HCT116 (cell line): ENCODE measurements around the gene GJD2. TPM values are rescaled to one million over a fixed set of nuclear protein-coding genes. Genes with fewer than 3 reads are reported as not detected.

Source experiments
- ATAC-seq: fragments of 200-7000 bp; cut with Tn5 transposase; 2 replicates; pipeline ENCODE4 v1.9.1; 2020; ENCODE audit warnings: mild to moderate bottlenecking, moderate library complexity
- BruUV-seq: library from RNA; stranded (reverse); fragments of 400-500 nt; replicated peaks from 2 replicates; lab custom pipeline; 2021; lab: Mats Ljungman, UMichigan
- CTCF ChIA-PET: fragments of 300-600 bp; sonication (Branson Sonifier 250); formaldehyde crosslinking; loops from one replicate; lab custom pipeline; 2021; ENCODE audit warnings: antibody characterized with exemption; lab: Charles Lee
- POLR2A ChIA-PET: fragments of 300-600, 350-600 bp; sonication (Branson Sonifier 250); formaldehyde crosslinking; loops from one replicate; lab custom pipeline; 2021; ENCODE audit warnings: antibody characterized with exemption; lab: Charles Lee
- RAD21 ChIA-PET, 2 experiments: fragments of 300-600 bp; sonication (Branson Sonifier 250); formaldehyde crosslinking; loops; one replicate each; lab custom pipeline; 2023; ENCODE audit warnings: low total read pairs in 2 of 2; ENCODE audit not compliant: uncharacterized antibody in 2 of 2, unreplicated experiment in 2 of 2, low non-redundant PET in 1 of 2; lab: Charles Lee
- DNase-seq: peaks from one replicate; pipeline ENCODE4 v3.0.0-alpha.2; 2010; ENCODE audit warnings: low read depth, low spot score
- H2AFZ ChIP-seq: fragments of 200-600 bp; shearing (Covaris generic), sonication (generic); 2 replicates; pipeline ENCODE4 v1.6.1; 2017; ENCODE audit warnings: low read depth, mixed run types, mixed read lengths, antibody characterized with exemption, low read length; ENCODE audit not compliant: poor library complexity, severe bottlenecking
- H3K27ac ChIP-seq: 2 replicates; pipeline ENCODE4 v1.5.1; 2012; ENCODE audit warnings: low read depth, low read length
- H3K27me3 ChIP-seq: fragments of 200-600 bp; sonication (generic); 2 replicates; pipeline ENCODE4 v1.6.1; 2016; ENCODE audit warnings: mixed run types, low read length, mixed read lengths; ENCODE audit not compliant: insufficient read depth
- H3K36me3 ChIP-seq, 2 experiments: fragments of 200-500 bp in 1 of 2; fragments of 200-600 bp in 1 of 2; sonication (Bioruptor generic) in 1 of 2; sonication (generic) in 1 of 2; 2 replicates each; pipeline versions ENCODE4 v1.5.1 to v1.6.1; 2014 to 2016; ENCODE audit warnings: low read length in 2 of 2, inconsistent platforms in 1 of 2, mixed read lengths in 1 of 2, mixed run types in 1 of 2; ENCODE audit not compliant: insufficient read depth in 2 of 2, control insufficient read depth in 1 of 2
- H3K4me1 ChIP-seq, 2 experiments: fragments of 200-600 bp in 1 of 2; sonication (generic) in 1 of 2; 2 replicates each; pipeline versions ENCODE4 v1.5.1 to v1.6.1; 2012 to 2017; ENCODE audit warnings: low read length in 2 of 2, inconsistent platforms in 1 of 2, mild to moderate bottlenecking in 1 of 2, mixed read lengths in 1 of 2, mixed run types in 1 of 2, moderate library complexity in 1 of 2; ENCODE audit not compliant: insufficient read depth in 2 of 2, control insufficient read depth in 1 of 2
- H3K4me2 ChIP-seq: fragments of 200-600 bp; sonication (generic); 2 replicates; pipeline ENCODE4 v1.6.1; 2017; ENCODE audit warnings: mixed run types, low read length, mixed read lengths
- H3K4me3 ChIP-seq, 2 experiments: fragments of 200-600 bp in 1 of 2; sonication (generic) in 1 of 2; replicated peaks in 1 of 2; 2 replicates each; pipeline ENCODE4 v1.5.1; 2011 to 2016; ENCODE audit warnings: low read length in 2 of 2, control low read depth in 1 of 2, low read depth in 1 of 2, mild to moderate bottlenecking in 1 of 2, mixed read lengths in 1 of 2, mixed run types in 1 of 2
- H3K79me2 ChIP-seq: fragments of 200-600 bp; sonication (generic); 2 replicates; pipeline ENCODE4 v1.6.1; 2017; ENCODE audit warnings: mild to moderate bottlenecking, mixed run types, low read length, moderate library complexity, mixed read lengths; ENCODE audit not compliant: insufficient read depth
- H3K9ac ChIP-seq: fragments of 200-600 bp; sonication (generic); 2 replicates; pipeline ENCODE4 v1.6.1; 2016; ENCODE audit warnings: low read length, mixed read lengths
- H3K9me2 ChIP-seq: fragments of 200-600 bp; sonication (generic), shearing (Covaris generic); 2 replicates; pipeline ENCODE4 v1.6.1; 2017; ENCODE audit warnings: mixed run types, mild to moderate bottlenecking, moderate library complexity; ENCODE audit not compliant: insufficient read depth
- H3K9me3 ChIP-seq, 2 experiments: fragments of 200-500 bp in 1 of 2; fragments of 200-600 bp in 1 of 2; sonication (Bioruptor generic) in 1 of 2; sonication (generic) in 1 of 2; 2 replicates each; pipeline ENCODE4 v1.6.1; 2014 to 2017; ENCODE audit warnings: low read length in 2 of 2, mixed read lengths in 2 of 2, inconsistent platforms in 1 of 2, low read depth in 1 of 2, mild to moderate bottlenecking in 1 of 2, mixed run types in 1 of 2, moderate library complexity in 1 of 2; ENCODE audit not compliant: control insufficient read depth in 1 of 2, insufficient read depth in 1 of 2
- H4K20me1 ChIP-seq: fragments of 200-600 bp; sonication (generic), shearing (Covaris generic); 2 replicates; pipeline ENCODE4 v1.6.1; 2017; ENCODE audit warnings: mixed run types, mild to moderate bottlenecking, moderate library complexity; ENCODE audit not compliant: insufficient read depth
- EGR1 ChIP-seq: IDR thresholded peaks from 2 replicates; pipeline ENCODE4 v1.6.1; 2012; ENCODE audit warnings: low read depth
- ELF1 ChIP-seq: IDR thresholded peaks from 2 replicates; pipeline ENCODE4 v1.6.1; 2012; ENCODE audit warnings: low read depth, borderline replicate concordance
- EZH2phosphoT487 ChIP-seq: fragments of 200-600 bp; IDR thresholded peaks from 2 replicates; pipeline ENCODE4 v1.6.1; 2018; ENCODE audit warnings: antibody characterized with exemption, borderline replicate concordance
- FOSL1 ChIP-seq: IDR thresholded peaks from 2 replicates; pipeline ENCODE4 v1.6.1; 2012; ENCODE audit warnings: low read depth
- JUND ChIP-seq: IDR thresholded peaks from 2 replicates; pipeline ENCODE4 v1.6.1; 2012
- POLR2AphosphoS5 ChIP-seq: IDR thresholded peaks from 2 replicates; pipeline ENCODE4 v1.6.1; 2011; ENCODE audit warnings: mild to moderate bottlenecking, low read depth, low read length, moderate library complexity
- RAD21 ChIP-seq: IDR thresholded peaks from 2 replicates; pipeline ENCODE4 v1.6.1; 2012; ENCODE audit warnings: low read depth, mild to moderate bottlenecking
- SP1 ChIP-seq: IDR thresholded peaks from 2 replicates; pipeline ENCODE4 v1.6.1; 2012; ENCODE audit warnings: low read depth
- SRF ChIP-seq: IDR thresholded peaks from 2 replicates; pipeline ENCODE4 v1.6.1; 2012; ENCODE audit warnings: low read depth
- TCF7L2 ChIP-seq: IDR thresholded peaks from 2 replicates; pipeline ENCODE4 v1.7.0; 2011; ENCODE audit warnings: borderline replicate concordance, inconsistent platforms; ENCODE audit not compliant: insufficient read depth, insufficient read length; ENCODE audit errors: extremely low read depth
- YY1 ChIP-seq: IDR thresholded peaks from 2 replicates; pipeline ENCODE4 v1.6.1; 2011; ENCODE audit warnings: low read length, low read depth, moderate library complexity, mild to moderate bottlenecking; ENCODE audit not compliant: insufficient replicate concordance; ENCODE audit errors: extremely low read depth
- ZBTB33 ChIP-seq: IDR thresholded peaks from 2 replicates; pipeline ENCODE4 v1.6.1; 2011; ENCODE audit warnings: mild to moderate bottlenecking, low read length, moderate library complexity; ENCODE audit not compliant: insufficient replicate concordance; ENCODE audit errors: extremely low read depth
- ZFX ChIP-seq: fragments of 450-650 bp; IDR thresholded peaks from 2 replicates; pipeline ENCODE4 v1.6.1; 2017
- intact Hi-C: fragments of 100-400 bp; cut with micrococcal nuclease; formaldehyde crosslinking; loops from 2 replicates; pipeline ENCODE4 v1.10.0; 2022
- total RNA-seq: library from RNA; stranded (reverse); gene quantifications from one replicate; pipeline ENCODE4 v1.2.1, GENCODE V29; 2021; ENCODE audit not compliant: unreplicated experiment
- TF ChIP-seq, protein P1 (sequence below): IDR thresholded peaks from 2 replicates; pipeline ENCODE4 v1.6.1; 2012
- TF ChIP-seq, protein P2 (sequence below): IDR thresholded peaks from 2 replicates; pipeline ENCODE4 v1.6.1; 2012

The GJD2 gene
- total RNA-seq, 1 experiment from 2014 or later, result not detected

DNA sequence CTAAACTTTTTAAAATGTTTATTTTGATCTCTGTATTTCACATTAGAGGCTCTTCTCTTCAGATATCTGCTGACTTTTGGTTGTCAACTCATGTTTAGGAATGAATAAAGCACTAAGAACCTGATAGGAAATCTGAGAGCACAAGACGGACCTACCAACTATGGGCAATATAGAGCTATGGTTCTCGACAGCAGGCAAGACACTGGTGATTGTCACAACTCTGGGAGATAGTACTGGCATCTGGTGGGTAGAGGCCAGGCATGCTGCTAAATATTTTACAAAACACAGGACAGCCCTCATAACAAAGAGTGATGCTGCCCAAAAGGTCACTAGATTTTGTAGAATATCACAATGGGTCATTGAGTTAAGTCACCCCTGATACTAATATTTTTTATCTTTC lies 17.5 kb upstream of the GJD2 start:
- H3K27me3 ChIP-seq, result peaks cover 69% of the 10 kb centered on the region
- ATAC-seq (no peak), DNase-seq (no peak)
- CTCF ChIA-PET, result no interaction called here
- H3K4me2 ChIP-seq, result no peak overlapping the region
- H3K9me2 ChIP-seq, result no peaks in the 10 kb centered on the region
- intact Hi-C loops, result no loop called here
- H3K36me3 ChIP-seq, result no peaks in the 10 kb centered on the region
- no peak overlapping the region for H3K4me3 ChIP-seq
- H3K9me3 ChIP-seq, result no peaks in the 10 kb centered on the region
- RAD21 ChIA-PET, result no interaction called here
- H2AFZ ChIP-seq, result no peak overlapping the region
- TF ChIP-seq ZFX (no peak), TCF7L2 (no peak), JUND (no peak), YY1 (no peak), POLR2AphosphoS5 (no peak), SP1 (no peak), ELF1 (no peak), RAD21 (no peak), SRF (no peak), ZBTB33 (no peak), FOSL1 (no peak), EGR1 (no peak), EZH2phosphoT487 (no peak)
- TF ChIP-seq, protein P1, sequence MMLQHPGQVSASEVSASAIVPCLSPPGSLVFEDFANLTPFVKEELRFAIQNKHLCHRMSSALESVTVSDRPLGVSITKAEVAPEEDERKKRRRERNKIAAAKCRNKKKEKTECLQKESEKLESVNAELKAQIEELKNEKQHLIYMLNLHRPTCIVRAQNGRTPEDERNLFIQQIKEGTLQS, result no peak
- TF ChIP-seq, protein P2, sequence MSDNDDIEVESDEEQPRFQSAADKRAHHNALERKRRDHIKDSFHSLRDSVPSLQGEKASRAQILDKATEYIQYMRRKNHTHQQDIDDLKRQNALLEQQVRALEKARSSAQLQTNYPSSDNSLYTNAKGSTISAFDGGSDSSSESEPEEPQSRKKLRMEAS, result no peak
- H4K20me1 ChIP-seq, result no peaks in the 10 kb centered on the region
- no peaks in the 10 kb centered on the region for H3K4me1 ChIP-seq
- H3K27ac ChIP-seq, result no peak overlapping the region
- POLR2A ChIA-PET, result no interaction called here
- BruUV-seq, result no TSS peak
- no peaks in the 10 kb centered on the region for H3K79me2 ChIP-seq
- H3K9ac ChIP-seq, result no peak overlapping the region
